ENCODE data around the gene SUPT4H1. TPM values are rescaled to one million over a fixed set of nuclear protein-coding genes. Genes with fewer than 3 reads are reported as not detected.

SUPT4H1 gene
- total and polyA plus RNA-seq, 3 donors from 2014 or later: 59.3 to 98.5 (median 64.4) TPM

DNA sequence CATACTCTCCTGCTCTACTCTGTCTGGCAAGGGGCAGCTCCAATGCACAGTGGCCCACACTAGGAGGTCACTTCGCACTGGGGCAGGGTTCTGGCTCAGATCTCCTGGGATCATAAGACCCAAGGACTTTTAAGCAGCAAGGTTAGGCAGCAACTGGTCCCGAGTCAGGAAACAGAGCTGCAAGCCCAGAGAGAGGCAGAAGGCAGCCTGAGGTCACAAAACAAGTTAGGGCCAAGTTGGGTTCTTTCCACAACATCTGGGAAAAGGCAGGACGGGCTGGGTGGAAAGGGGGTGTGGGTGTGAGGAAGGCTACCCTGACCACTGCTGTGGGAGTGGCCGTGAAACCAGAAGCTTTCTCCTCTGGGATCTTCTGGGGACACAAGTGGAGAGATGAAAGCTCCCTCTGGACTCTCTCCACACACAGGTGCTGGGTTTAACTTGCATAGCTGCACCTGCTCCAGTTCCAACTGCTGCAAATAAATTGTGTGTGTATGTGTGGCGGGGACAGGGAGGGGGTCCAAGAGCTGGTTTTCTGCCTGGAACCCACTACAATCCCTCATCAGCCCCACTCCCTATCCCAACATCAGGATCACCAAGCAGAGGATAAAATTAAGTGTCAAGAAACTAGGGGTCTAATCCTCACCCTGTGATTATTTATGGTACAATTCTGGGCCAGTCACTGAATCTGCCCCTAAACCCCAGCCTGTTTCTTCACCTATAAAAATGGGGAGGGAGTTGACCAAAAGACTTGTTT is 15.4 kb downstream of the SUPT4H1 start:
- intact Hi-C loops (cut with DNase I; ENCODE audit: low total_unique reads): no loop called here
- DNase-seq: no peak
- TF ChIP-seq, protein P1, sequence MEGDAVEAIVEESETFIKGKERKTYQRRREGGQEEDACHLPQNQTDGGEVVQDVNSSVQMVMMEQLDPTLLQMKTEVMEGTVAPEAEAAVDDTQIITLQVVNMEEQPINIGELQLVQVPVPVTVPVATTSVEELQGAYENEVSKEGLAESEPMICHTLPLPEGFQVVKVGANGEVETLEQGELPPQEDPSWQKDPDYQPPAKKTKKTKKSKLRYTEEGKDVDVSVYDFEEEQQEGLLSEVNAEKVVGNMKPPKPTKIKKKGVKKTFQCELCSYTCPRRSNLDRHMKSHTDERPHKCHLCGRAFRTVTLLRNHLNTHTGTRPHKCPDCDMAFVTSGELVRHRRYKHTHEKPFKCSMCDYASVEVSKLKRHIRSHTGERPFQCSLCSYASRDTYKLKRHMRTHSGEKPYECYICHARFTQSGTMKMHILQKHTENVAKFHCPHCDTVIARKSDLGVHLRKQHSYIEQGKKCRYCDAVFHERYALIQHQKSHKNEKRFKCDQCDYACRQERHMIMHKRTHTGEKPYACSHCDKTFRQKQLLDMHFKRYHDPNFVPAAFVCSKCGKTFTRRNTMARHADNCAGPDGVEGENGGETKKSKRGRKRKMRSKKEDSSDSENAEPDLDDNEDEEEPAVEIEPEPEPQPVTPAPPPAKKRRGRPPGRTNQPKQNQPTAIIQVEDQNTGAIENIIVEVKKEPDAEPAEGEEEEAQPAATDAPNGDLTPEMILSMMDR (IDR thresholded peaks at IDR 0.05): no peak
- TF ChIP-seq POLR2A (IDR thresholded peaks at IDR 0.05): no peak
- Histone ChIP-seq H3K27me3 (no peaks in the 10 kb centered on the region), H3K4me1 (peaks cover 9% of the 10 kb centered on the region), H3K9me3 (no peaks in the 10 kb centered on the region), H3K36me3 (ENCODE audit: low read depth, missing control alignments) (no peaks in the 10 kb centered on the region), H3K27ac (no peak overlapping the region), H3K4me3 (no peak overlapping the region)
- 56 to 64% methylated on average over 5 of the region's 5 CpGs for WGBS, 2 donors

DNA sequence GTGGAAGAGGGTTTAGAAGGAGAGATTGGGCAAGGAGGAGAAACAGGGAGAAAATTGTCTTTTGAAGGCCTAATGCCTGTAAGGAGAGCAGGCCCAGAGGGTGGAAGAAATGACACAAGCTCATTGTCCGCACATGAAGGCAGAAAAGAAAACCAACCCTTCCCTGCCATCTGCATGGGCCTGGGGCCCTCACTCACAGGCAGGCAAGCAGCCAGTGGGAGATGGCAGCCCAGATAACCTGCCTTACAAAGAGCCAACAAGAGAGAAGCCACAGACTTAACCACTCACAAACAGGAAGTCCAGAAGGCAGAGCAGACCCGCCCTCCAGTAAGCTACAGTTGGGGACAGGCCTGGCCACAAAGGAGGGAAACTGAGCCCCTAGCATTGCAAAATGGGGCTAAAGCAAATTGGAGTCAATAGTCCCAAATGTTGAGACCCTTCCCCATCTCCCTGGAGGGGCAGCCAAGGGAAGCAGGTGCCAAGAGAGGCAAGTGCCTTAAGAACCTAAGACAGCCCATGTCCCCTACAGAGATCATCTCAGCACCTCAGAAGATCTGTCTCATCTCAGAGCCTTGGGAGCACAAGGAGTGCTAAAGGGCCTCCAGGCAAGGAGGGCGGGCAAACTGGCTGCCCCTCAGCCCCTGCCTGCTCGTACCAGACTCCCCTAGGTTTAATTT is 16.1 kb downstream of the SUPT4H1 start:
- no peaks in the 10 kb centered on the region for H3K27me3 ChIP-seq
- WGBS, 2 donors: 80 to 81% methylated on average over 2 to 4 of the region's 4 CpGs
- no peaks in the 10 kb centered on the region for H3K9me3 ChIP-seq
- H3K36me3 ChIP-seq (ENCODE audit: low read depth, missing control alignments): no peaks in the 10 kb centered on the region
- intact Hi-C loops (cut with DNase I; ENCODE audit: low total_unique reads): no loop called here
- no peak overlapping the region for H3K27ac ChIP-seq
- peaks cover 9% of the 10 kb centered on the region for H3K4me1 ChIP-seq
- no peak overlapping the region for H3K4me3 ChIP-seq
- no peak for TF ChIP-seq POLR2A (IDR thresholded peaks at IDR 0.05)
- TF ChIP-seq, protein P1 (IDR thresholded peaks at IDR 0.05): no peak
- DNase-seq: no peak

DNA sequence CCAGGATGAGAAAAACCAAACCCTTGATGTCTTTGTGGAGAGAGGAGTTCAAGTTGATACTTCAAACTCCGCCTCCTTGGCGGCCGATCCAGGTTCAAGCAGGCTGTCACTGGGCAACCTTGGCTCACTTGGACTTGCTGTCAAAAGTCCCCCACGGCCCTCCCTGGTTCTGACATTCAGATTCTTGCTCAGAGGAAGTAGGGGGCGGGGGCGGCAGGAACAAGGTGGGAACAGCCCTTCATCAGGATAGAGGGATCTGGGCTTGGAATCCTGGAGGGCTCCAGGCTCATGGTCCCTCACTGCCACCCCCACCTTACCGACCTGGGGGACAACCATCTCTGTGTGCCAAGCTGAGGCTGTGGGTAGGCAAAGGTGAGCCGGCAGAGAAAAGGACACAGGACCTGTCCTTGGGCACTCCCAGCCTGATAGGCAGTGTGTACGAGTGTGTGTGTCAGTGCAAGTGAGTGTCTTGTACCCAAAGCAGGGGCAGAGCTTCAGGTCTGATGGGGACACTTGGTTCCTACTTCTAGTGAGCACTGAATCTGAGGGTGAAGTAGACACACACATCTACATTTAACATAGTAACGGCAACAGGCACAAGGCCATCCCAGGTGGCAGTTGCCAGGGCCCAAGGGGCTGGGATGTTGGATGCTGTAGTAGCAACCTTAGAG is 16.8 kb downstream of the SUPT4H1 start:
- no peak overlapping the region for H3K27ac ChIP-seq
- 50 to 67% methylated on average over 10 of the region's 10 CpGs for WGBS, 2 donors
- no peaks in the 10 kb centered on the region for H3K9me3 ChIP-seq
- no peaks in the 10 kb centered on the region for H3K36me3 ChIP-seq (ENCODE audit: low read depth, missing control alignments)
- H3K4me1 ChIP-seq: peaks cover 9% of the 10 kb centered on the region
- DNase-seq: peak; percentile 46
- H3K27me3 ChIP-seq: no peaks in the 10 kb centered on the region
- intact Hi-C loops (cut with DNase I; ENCODE audit: low total_unique reads): no loop called here
- no peak overlapping the region for H3K4me3 ChIP-seq
- no peak for TF ChIP-seq POLR2A (IDR thresholded peaks at IDR 0.05)

DNA sequence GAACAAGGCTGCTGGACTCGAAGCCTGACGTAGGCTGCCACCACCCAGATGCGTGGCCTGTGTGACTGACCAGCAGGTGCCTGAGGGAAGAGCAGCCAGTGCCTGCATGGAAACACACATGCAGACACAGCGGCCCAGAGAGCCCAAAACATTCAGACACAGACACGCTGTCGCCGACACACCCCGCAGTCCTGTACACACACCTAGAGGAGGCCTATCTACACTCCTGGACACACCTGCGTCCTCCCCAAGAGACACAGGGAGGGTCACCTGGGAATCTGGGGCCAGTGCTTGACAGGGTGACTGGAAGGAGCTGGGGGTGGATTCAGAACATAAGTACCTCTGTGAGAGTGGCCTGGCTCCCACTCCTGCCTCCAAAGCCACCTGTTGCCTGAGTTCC is 17.3 kb downstream of the SUPT4H1 start:
- H3K4me3 ChIP-seq: no peak overlapping the region
- WGBS, 2 donors: 73 to 92% methylated on average over 6 to 9 of the region's 9 CpGs
- no peak for DNase-seq
- TF ChIP-seq, protein P1 (IDR thresholded peaks at IDR 0.05): no peak
- TF ChIP-seq POLR2A (IDR thresholded peaks at IDR 0.05): no peak
- H3K27me3 ChIP-seq: no peaks in the 10 kb centered on the region
- intact Hi-C loops (cut with DNase I; ENCODE audit: low total_unique reads): no loop called here
- H3K9me3 ChIP-seq: no peaks in the 10 kb centered on the region
- H3K36me3 ChIP-seq (ENCODE audit: low read depth, missing control alignments): no peaks in the 10 kb centered on the region
- H3K27ac ChIP-seq: no peak overlapping the region
- peaks cover 9% of the 10 kb centered on the region for H3K4me1 ChIP-seq

DNA sequence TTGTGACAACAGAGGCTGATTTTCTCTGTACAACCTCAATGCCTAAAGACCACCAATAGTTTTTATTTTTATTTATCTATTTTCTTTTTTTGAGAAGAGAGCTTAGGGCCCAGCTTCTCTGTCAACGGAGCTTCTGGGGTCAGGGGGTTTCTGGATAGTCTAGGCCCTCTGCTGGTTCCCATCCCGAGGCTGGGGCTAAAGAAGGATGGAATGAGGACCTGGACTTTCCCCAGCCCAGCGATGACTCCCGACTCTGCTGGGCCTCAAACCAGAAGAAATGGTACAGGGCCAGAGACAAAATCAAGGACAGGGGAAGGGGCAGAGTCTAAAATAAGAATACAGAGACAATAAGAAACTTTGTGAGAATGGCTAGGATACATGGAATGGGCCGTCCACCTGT is 17.7 kb downstream of the SUPT4H1 start:
- H3K9me3 ChIP-seq: no peaks in the 10 kb centered on the region
- WGBS, 2 donors: 61 to 69% methylated on average over 5 of the region's 5 CpGs
- TF ChIP-seq, protein P1 (IDR thresholded peaks at IDR 0.05): no peak
- no peak for TF ChIP-seq POLR2A (IDR thresholded peaks at IDR 0.05)
- no peaks in the 10 kb centered on the region for H3K36me3 ChIP-seq (ENCODE audit: low read depth, missing control alignments)
- H3K4me1 ChIP-seq: peaks cover 9% of the 10 kb centered on the region
- intact Hi-C loops (cut with DNase I; ENCODE audit: low total_unique reads): no loop called here
- no peaks in the 10 kb centered on the region for H3K27me3 ChIP-seq
- H3K27ac ChIP-seq: no peak overlapping the region
- no peak overlapping the region for H3K4me3 ChIP-seq
- no peak for DNase-seq

Data from testis (tissue), 3 donors.